Karpas-422 (cell line): Measurements from ENCODE around the gene HYDIN. TPM values are rescaled to one million over a fixed set of nuclear protein-coding genes. Genes with fewer than 3 reads are reported as not detected.
"Not testable (repeated sequence)": the region's sequence is repeated elsewhere in the genome, so short reads cannot be mapped to it uniquely, and the experiment has no call there.

ENCODE experiments used
- DNase-seq: peaks from one replicate; pipeline ENCODE4 v3.0.0-alpha.2; 2015
- H2AFZ ChIP-seq: fragments of 200-600 bp; sonication (generic); 2 replicates; pipeline ENCODE4 v1.6.1; 2014; ENCODE audit warnings: antibody characterized with exemption, low read length, mixed read lengths
- H3K27ac ChIP-seq: fragments of 200-600 bp; sonication (generic); 2 replicates; pipeline ENCODE4 v1.5.1; 2014; ENCODE audit warnings: mild to moderate bottlenecking, low read length, moderate library complexity
- H3K27me3 ChIP-seq: fragments of 200-600 bp; sonication (generic); 2 replicates; pipeline ENCODE4 v1.6.1; 2014; ENCODE audit warnings: low read length, mixed read lengths
- H3K36me3 ChIP-seq: fragments of 200-600 bp; sonication (generic); 2 replicates; pipeline ENCODE4 v1.6.1; 2014; ENCODE audit warnings: low read length, mixed read lengths; ENCODE audit not compliant: insufficient read depth
- H3K4me1 ChIP-seq: fragments of 200-600 bp; sonication (generic); 2 replicates; pipeline ENCODE4 v1.6.1; 2014; ENCODE audit warnings: mild to moderate bottlenecking, low read length, mixed read lengths
- H3K4me2 ChIP-seq: fragments of 200-600 bp; sonication (generic); 2 replicates; pipeline ENCODE4 v1.6.1; 2014; ENCODE audit warnings: low read length, low read depth, mild to moderate bottlenecking; ENCODE audit not compliant: poor library complexity, severe bottlenecking
- H3K4me3 ChIP-seq: fragments of 200-600 bp; sonication (generic); 2 replicates; pipeline ENCODE4 v1.5.1; 2014; ENCODE audit warnings: mild to moderate bottlenecking, antibody characterized with exemption, low read length, mixed read lengths
- H3K79me2 ChIP-seq: fragments of 200-600 bp; sonication (generic); 2 replicates; pipeline ENCODE4 v1.6.1; 2014; ENCODE audit warnings: mild to moderate bottlenecking, low read length, mixed read lengths
- H3K9ac ChIP-seq: fragments of 200-600 bp; sonication (generic); 2 replicates; pipeline ENCODE4 v1.6.0; 2014; ENCODE audit warnings: low read length
- H3K9me2 ChIP-seq: fragments of 200-600 bp; sonication (generic), shearing (Covaris generic); replicated peaks from 2 replicates; pipeline ENCODE4 v1.6.0; 2014; ENCODE audit warnings: mild to moderate bottlenecking, low read length, moderate library complexity; ENCODE audit not compliant: insufficient read depth
- H3K9me3 ChIP-seq: fragments of 300-700, 200-600 bp; sonication (generic); 2 replicates; pipeline ENCODE4 v1.6.1; 2014; ENCODE audit warnings: low read length, mixed read lengths
- H4K20me1 ChIP-seq: fragments of 200-600 bp; sonication (generic); 2 replicates; pipeline ENCODE4 v1.6.1; 2014; ENCODE audit warnings: mild to moderate bottlenecking, antibody characterized with exemption, low read length, low read depth; ENCODE audit not compliant: insufficient read depth
- total RNA-seq: library from RNA; depleted of rRNA; stranded (reverse); fragments of >200 nt; shearing (Covaris generic); gene quantifications from 2 replicates; pipeline ENCODE4 v1.2.3, GENCODE V29; 2014; ENCODE audit warnings: low replicate concordance

Gene HYDIN
- total RNA-seq, 1 experiment from 2014 or later: not detected

DNA sequence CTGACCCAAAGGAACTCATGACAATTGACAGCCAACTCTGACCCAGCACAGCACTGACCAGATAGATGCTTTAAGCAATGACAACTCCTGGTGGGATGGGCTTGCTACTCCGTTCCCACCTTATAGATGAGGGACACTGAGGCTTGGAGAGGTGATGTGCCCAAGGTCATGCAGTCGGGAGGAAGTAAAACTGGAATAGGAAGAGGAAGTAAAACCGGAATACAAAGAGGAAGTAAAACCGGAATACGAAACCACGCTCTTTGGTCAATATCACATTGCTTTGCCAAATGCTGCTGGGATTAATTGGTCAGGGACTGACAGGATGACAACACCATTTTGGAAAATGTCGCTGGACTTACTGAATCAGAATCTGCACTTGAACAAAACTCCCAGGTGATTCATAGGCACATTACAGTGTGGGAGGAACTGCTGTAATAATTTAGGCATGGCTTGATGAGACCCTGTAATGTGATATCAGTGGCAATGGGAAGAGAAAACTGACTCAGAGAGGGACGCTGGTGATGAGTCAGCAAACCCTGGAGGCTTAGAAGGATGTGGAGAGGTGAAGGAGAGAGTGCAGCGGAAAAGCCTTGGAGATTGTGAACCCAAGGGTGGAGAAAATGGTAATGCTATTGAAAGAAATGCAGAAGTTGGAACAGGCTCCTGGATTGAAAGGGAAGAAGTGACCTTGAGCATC, 243.4 kb downstream of the HYDIN start:
- H2AFZ ChIP-seq, H3K79me2 ChIP-seq, H3K4me2 ChIP-seq: not testable (repeated sequence)

DNA sequence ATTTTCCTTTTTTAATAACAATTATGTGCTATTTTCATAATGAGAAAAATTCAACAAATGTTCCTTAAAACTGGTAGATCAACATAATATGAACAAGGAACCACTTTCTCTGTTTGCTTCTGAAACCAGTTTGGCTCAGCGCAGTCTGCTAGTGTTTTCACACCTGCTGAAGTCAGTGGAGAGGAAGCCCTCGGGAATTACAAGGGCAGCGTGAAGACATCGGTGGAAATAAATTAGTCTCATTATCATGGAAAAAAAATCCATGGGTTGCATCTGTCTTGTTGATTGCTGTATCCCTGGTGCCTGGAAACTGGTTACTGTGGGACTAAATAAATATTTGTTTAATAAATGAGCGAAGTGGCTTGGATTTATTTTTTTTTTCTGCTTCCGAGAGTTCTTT, 245.8 kb downstream of the HYDIN start:
- H3K4me3 ChIP-seq, H3K27me3 ChIP-seq, H3K9me2 ChIP-seq, H3K9me3 ChIP-seq, H2AFZ ChIP-seq, H3K79me2 ChIP-seq, H3K9ac ChIP-seq, H4K20me1 ChIP-seq, H3K4me2 ChIP-seq, DNase-seq, H3K4me1 ChIP-seq, H3K36me3 ChIP-seq, H3K27ac ChIP-seq: not testable (repeated sequence)

More for the DNA sequence above, 243.4 kb downstream of the HYDIN start:
- not testable (repeated sequence) for H3K9ac ChIP-seq, H3K9me3 ChIP-seq, H4K20me1 ChIP-seq, H3K27ac ChIP-seq, H3K27me3 ChIP-seq, H3K36me3 ChIP-seq, H3K9me2 ChIP-seq, H3K4me1 ChIP-seq, DNase-seq, H3K4me3 ChIP-seq

DNA sequence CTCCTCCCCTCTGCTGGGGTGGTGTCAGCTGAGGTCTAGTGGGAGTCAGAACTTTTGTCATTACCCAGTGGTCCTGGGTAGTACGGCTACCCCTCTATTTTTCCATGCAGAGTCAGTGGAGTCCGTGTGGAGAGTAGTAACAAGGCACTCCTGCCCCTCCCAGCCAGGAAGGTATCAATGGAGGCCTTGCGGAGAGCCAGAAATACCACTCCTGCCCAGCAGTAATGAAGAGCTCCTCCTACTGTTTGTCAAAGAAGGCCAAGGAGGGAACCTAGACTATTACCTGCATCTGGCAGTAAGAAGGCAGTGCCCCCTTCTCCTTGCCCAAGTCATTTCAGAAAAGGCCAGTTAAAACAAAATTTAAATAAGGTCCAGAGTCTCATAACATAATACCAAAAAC, 262.2 kb downstream of the HYDIN start:
- H3K27me3 ChIP-seq, H3K4me2 ChIP-seq, H3K9ac ChIP-seq, H3K79me2 ChIP-seq, H3K4me1 ChIP-seq, H3K36me3 ChIP-seq, H3K4me3 ChIP-seq, H3K9me3 ChIP-seq, H3K27ac ChIP-seq, H3K9me2 ChIP-seq, H2AFZ ChIP-seq, H4K20me1 ChIP-seq, DNase-seq: not testable (repeated sequence)

DNA sequence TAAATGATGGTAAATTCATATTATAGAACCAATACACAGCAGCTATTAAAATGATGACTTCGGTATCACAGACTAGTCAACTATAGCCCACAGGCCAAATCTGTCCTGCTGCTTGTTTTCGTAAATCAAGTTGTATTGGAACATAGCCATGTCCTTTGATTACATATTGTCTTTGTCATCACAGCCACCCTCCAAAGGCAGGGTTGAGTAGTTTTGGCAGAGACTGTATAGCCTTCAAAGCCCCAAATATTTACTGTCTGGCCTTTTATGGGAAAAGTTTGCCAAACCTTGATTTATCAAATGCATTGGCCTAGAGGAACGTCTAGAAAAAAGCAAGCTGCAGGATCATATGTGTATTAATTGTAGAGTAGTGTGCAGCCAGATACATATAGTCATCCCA, 270.4 kb downstream of the HYDIN start:
- not testable (repeated sequence) for H3K4me2 ChIP-seq, H3K9me2 ChIP-seq, H2AFZ ChIP-seq, H3K27ac ChIP-seq, H3K9ac ChIP-seq, H3K9me3 ChIP-seq, H3K4me3 ChIP-seq, H3K4me1 ChIP-seq, DNase-seq, H3K27me3 ChIP-seq, H3K36me3 ChIP-seq, H3K79me2 ChIP-seq, H4K20me1 ChIP-seq

DNA sequence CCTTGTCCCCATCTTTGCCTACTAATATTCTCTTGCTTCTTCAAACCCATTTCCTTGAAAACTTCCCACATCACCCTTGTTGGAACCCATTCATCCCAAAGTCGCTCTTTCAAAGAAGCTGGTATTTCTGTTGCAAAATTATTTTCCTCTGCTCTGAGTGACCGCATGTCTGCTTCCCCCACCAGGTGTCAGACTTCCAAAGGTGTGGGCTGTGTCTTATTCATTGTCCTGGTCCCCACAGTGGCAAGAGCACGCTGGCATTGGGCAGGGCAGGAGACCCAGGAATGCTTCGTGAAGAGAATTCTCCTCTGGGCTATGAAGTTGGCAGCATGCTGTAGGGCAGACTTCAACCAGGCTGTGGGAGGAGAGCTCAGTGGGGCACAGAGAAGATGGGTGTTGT, 275.6 kb downstream of the HYDIN start:
- H3K27me3 ChIP-seq, H3K9ac ChIP-seq, H3K27ac ChIP-seq, H3K9me3 ChIP-seq, H3K4me2 ChIP-seq, H3K36me3 ChIP-seq, H4K20me1 ChIP-seq, H3K4me1 ChIP-seq, H3K79me2 ChIP-seq, H2AFZ ChIP-seq, H3K4me3 ChIP-seq, DNase-seq, H3K9me2 ChIP-seq: not testable (repeated sequence)

DNA sequence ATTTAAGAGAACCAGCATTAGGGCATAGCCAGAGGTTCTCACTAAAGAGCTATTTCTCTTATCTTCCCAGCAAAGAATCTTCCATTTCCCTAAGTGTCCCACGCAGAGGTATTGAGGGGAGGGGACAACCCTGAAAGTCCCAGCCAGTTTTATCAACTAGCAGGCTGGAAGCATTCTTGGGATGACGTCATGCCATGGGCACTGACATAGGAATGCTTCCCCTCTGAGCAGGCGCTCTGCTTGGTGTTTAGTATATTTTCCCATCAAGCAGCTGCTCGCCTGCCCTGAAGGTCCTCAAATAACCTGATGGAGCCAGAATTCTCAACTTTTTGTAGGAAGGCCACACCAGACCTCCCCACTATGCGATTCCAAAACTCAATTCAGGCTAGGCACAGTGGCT, 276.7 kb downstream of the HYDIN start:
- H3K36me3 ChIP-seq, H3K4me2 ChIP-seq, H3K9me3 ChIP-seq, DNase-seq, H3K4me3 ChIP-seq, H3K9ac ChIP-seq, H3K27me3 ChIP-seq, H3K4me1 ChIP-seq, H3K27ac ChIP-seq, H3K79me2 ChIP-seq, H3K9me2 ChIP-seq, H4K20me1 ChIP-seq, H2AFZ ChIP-seq: not testable (repeated sequence)

DNA sequence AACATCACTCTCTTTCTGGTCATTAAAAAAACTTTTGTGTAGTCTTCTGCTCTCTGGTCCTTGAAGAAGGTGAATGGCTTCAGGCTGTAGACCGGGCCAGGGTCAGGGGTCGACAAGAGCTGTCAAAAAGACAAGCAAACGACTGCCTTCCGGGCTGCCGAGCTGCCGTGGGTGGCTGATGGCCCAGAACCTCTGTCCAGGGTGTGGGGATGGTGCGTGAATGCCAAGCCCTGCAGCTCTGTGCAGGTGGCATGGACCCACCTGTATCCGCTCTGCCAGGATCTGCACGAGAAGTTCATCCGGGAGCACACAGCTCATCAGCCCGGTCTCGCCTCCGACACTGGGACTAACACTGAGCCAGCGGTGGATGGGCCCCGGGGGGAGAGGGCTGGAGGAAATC, 287.0 kb downstream of the HYDIN start:
- not testable (repeated sequence) for H3K4me1 ChIP-seq, H3K9me3 ChIP-seq, H3K9me2 ChIP-seq, H3K9ac ChIP-seq, H3K27ac ChIP-seq, DNase-seq, H4K20me1 ChIP-seq, H3K4me2 ChIP-seq, H3K27me3 ChIP-seq, H3K4me3 ChIP-seq, H3K36me3 ChIP-seq, H2AFZ ChIP-seq, H3K79me2 ChIP-seq

DNA sequence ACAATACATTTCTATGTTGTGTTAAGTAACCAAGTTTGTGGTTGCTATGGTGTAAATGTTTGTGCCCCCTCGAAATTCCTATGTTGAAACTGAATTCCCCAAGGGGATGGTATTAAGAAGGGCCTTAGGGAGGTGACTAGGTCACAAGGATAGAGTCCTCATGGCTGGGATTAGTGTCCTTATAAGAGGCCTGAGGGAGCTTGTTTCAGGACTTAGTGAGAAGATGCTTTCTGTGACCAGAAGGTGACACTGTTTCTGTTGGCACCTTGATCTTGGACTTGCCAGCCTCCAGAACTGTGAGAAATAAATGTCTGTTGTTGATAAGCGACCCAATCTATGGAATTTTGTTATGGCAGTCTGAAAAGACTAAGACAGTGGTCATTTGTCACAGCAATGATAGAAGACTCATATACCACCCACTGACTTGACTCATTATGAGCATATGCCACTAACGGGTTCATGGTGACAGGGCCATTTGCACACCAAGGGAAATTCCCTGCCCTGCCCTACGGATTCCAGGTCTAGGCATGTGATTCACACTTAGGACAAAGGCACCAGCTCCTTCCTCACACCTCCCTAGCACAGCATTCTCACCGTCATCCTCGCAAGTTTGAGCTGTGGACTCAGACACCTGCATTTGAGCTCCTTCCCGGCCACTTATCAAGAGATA, 290.7 kb downstream of the HYDIN start:
- DNase-seq, H3K9ac ChIP-seq, H3K9me2 ChIP-seq, H3K9me3 ChIP-seq, H3K4me1 ChIP-seq, H3K36me3 ChIP-seq, H3K4me3 ChIP-seq, H3K4me2 ChIP-seq, H2AFZ ChIP-seq, H4K20me1 ChIP-seq, H3K79me2 ChIP-seq, H3K27me3 ChIP-seq, H3K27ac ChIP-seq: not testable (repeated sequence)
